ENCODE data around the gene ATG14.

- TF ChIP-seq, protein P1, sequence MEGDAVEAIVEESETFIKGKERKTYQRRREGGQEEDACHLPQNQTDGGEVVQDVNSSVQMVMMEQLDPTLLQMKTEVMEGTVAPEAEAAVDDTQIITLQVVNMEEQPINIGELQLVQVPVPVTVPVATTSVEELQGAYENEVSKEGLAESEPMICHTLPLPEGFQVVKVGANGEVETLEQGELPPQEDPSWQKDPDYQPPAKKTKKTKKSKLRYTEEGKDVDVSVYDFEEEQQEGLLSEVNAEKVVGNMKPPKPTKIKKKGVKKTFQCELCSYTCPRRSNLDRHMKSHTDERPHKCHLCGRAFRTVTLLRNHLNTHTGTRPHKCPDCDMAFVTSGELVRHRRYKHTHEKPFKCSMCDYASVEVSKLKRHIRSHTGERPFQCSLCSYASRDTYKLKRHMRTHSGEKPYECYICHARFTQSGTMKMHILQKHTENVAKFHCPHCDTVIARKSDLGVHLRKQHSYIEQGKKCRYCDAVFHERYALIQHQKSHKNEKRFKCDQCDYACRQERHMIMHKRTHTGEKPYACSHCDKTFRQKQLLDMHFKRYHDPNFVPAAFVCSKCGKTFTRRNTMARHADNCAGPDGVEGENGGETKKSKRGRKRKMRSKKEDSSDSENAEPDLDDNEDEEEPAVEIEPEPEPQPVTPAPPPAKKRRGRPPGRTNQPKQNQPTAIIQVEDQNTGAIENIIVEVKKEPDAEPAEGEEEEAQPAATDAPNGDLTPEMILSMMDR (IDR thresholded peaks at IDR 0.05), result no peak
- no peak for TF ChIP-seq POLR2A (IDR thresholded peaks at IDR 0.05)
Observed at GRCh38 chr14:55318694-55319093, 92.9 kb downstream of the ATG14 start.

Measured in testis (tissue), 2 donors.